ENCODE data around the gene AMACR.
"Not testable (repeated sequence)": the region's sequence is repeated elsewhere in the genome, so short reads cannot be mapped to it uniquely, and the experiment has no call there.

Gene AMACR

GRCh38 chr5:34035756-34036155 is 27.9 kb upstream of the AMACR start:
- no peak overlapping the region for H3K27ac ChIP-seq (ENCODE audit: low read length)
- no peak overlapping the region for H3K4me3 ChIP-seq (ENCODE audit: low read length in 2 of 2)
- no peaks in the 10 kb centered on the region for H3K9me3 ChIP-seq (ENCODE audit: control insufficient read depth in 2 of 2, low read length in 2 of 2)
- peaks cover 5 to 8% of the 10 kb centered on the region in 2 donors for H3K36me3 ChIP-seq (ENCODE audit: control insufficient read depth in 2 of 2, insufficient read depth in 2 of 2, low read length in 2 of 2)
- H3K27me3 ChIP-seq (ENCODE audit: control insufficient read depth in 1 of 2, insufficient read depth in 2 of 2, low read length in 2 of 2): no peaks in the 10 kb centered on the region
- H3K4me1 ChIP-seq (ENCODE audit: control insufficient read depth, insufficient read depth, low read length): peaks cover 4% of the 10 kb centered on the region
- no peak overlapping the region for H3K9ac ChIP-seq (ENCODE audit: low read length in 2 of 2)

DNA sequence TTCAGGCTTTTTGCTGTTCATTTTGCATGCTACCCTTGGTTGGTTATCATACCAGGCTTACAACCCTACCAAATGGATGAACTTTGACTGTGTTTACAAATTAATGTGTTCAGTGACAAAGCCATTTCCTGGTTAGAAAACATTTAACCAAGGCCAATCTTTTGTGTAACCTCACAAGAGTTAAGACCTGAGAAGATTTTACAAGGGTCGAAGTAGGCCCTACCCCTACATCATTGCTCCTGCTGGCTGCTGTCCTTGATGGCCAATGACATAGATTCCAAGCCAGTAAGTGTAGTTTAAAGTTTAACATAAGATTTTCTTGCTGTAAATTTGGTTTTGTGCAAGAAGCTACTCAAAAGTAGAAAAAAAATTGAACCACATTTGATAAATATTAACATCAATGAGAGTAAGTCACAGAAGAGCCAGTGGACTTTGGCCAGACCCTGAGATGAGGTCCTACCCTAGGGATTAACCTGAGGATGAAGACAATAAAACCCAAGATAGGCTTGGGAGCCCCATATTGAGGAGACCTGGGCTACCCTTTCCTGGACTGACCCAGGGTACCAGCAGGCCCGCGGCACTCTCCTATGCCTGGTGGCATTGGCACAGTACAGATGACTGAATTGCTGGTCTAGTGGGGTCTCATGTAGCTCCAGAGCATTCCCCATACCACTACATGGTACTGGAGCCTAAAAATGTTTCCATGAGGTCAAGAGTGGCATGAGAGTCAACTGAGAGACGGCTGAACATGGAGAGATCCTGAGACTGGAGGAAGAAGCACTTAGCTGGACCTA is 26.9 kb upstream of the AMACR start:
- Histone ChIP-seq H3K36me3 (ENCODE audit: control insufficient read depth in 2 of 2, insufficient read depth in 2 of 2, low read length in 2 of 2) (peaks cover 5 to 8% of the 10 kb centered on the region in 2 donors), H3K4me1 (ENCODE audit: control insufficient read depth, insufficient read depth, low read length) (peaks cover 4% of the 10 kb centered on the region), H3K9me3 (ENCODE audit: control insufficient read depth in 2 of 2, low read length in 2 of 2) (no peaks in the 10 kb centered on the region), H3K27me3 (ENCODE audit: control insufficient read depth in 1 of 2, insufficient read depth in 2 of 2, low read length in 2 of 2) (no peaks in the 10 kb centered on the region), H3K27ac (ENCODE audit: low read length) (no peak overlapping the region), H3K9ac (ENCODE audit: low read length in 2 of 2) (no peak overlapping the region), H3K4me3 (ENCODE audit: low read length in 2 of 2) (no peak overlapping the region)

- H3K27ac ChIP-seq (ENCODE audit: low read length): no peak overlapping the region
- peaks cover 5 to 8% of the 10 kb centered on the region in 2 donors for H3K36me3 ChIP-seq (ENCODE audit: control insufficient read depth in 2 of 2, insufficient read depth in 2 of 2, low read length in 2 of 2)
- H3K9me3 ChIP-seq (ENCODE audit: control insufficient read depth in 2 of 2, low read length in 2 of 2): no peaks in the 10 kb centered on the region
- no peak overlapping the region for H3K4me3 ChIP-seq (ENCODE audit: low read length in 2 of 2)
- no peaks in the 10 kb centered on the region for H3K27me3 ChIP-seq (ENCODE audit: control insufficient read depth in 1 of 2, insufficient read depth in 2 of 2, low read length in 2 of 2)
- H3K4me1 ChIP-seq (ENCODE audit: control insufficient read depth, insufficient read depth, low read length): no peaks in the 10 kb centered on the region
- no peak overlapping the region for H3K9ac ChIP-seq (ENCODE audit: low read length in 2 of 2)
Measured at GRCh38 chr5:34031966-34032365, 24.1 kb upstream of the AMACR start.

DNA sequence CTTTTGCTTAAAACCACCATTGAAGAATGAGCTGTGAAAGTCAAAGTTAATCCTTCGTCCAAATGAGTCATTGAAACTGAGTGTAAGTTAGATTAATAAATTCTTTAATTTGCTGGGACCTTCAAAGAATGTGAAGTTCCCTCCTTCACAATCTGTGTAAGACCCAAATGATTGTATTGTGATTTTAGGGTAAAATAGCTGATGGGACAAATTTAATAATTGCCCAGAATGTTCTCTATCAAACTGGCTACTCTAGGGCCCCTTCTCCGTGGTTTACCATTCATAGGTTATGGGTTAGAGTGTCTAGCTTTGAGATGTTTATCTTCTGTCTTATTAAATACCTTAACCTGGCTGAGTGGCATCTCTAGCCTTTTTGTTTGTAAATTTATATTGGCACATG is 23.3 kb upstream of the AMACR start:
- Histone ChIP-seq H3K36me3 (ENCODE audit: control insufficient read depth in 2 of 2, insufficient read depth in 2 of 2, low read length in 2 of 2) (peaks cover 5 to 8% of the 10 kb centered on the region in 2 donors), H3K9ac (ENCODE audit: low read length in 2 of 2) (no peak overlapping the region)

GRCh38 chr5:34030585-34030984 is 22.7 kb upstream of the AMACR start:
- not testable (repeated sequence) for H3K27me3 ChIP-seq (ENCODE audit: control insufficient read depth in 1 of 2, insufficient read depth in 2 of 2, low read length in 2 of 2); H3K4me3 ChIP-seq (ENCODE audit: low read length in 2 of 2); H3K9ac ChIP-seq (ENCODE audit: low read length in 2 of 2); H3K9me3 ChIP-seq (ENCODE audit: control insufficient read depth in 2 of 2, low read length in 2 of 2); H3K4me1 ChIP-seq (ENCODE audit: control insufficient read depth, insufficient read depth, low read length); H3K36me3 ChIP-seq (ENCODE audit: control insufficient read depth in 2 of 2, insufficient read depth in 2 of 2, low read length in 2 of 2); H3K27ac ChIP-seq (ENCODE audit: low read length)

More for the DNA sequence above, 23.3 kb upstream of the AMACR start:
- H3K27me3 ChIP-seq (ENCODE audit: control insufficient read depth in 1 of 2, insufficient read depth in 2 of 2, low read length in 2 of 2): no peaks in the 10 kb centered on the region
- H3K4me1 ChIP-seq (ENCODE audit: control insufficient read depth, insufficient read depth, low read length): no peaks in the 10 kb centered on the region
- H3K4me3 ChIP-seq (ENCODE audit: low read length in 2 of 2): no peak overlapping the region
- no peak overlapping the region for H3K27ac ChIP-seq (ENCODE audit: low read length)
- no peaks in the 10 kb centered on the region for H3K9me3 ChIP-seq (ENCODE audit: control insufficient read depth in 2 of 2, low read length in 2 of 2)

DNA sequence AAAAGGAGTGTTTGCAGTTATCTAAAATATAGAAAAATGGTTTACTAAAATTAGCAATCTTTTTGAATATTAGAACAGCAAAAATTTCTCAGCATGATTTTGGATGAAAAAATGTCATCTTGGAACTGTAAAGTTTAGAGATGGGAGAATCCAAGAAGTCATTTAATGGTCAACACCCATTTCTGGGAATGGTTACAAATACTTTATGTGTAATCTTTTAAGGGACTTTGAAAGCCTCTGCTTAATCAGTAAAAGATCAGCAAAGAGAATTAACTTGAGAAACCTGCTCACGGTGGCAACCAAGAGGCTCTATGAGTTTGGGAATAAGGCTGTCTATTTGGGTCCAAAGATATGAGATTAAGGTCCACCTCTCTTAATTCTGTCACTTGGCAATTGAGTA is 22.2 kb upstream of the AMACR start:
- no peak overlapping the region for H3K27ac ChIP-seq (ENCODE audit: low read length)
- no peaks in the 10 kb centered on the region for H3K27me3 ChIP-seq (ENCODE audit: control insufficient read depth in 1 of 2, insufficient read depth in 2 of 2, low read length in 2 of 2)
- no peak overlapping the region for H3K4me3 ChIP-seq (ENCODE audit: low read length in 2 of 2)
- no peak overlapping the region for H3K9ac ChIP-seq (ENCODE audit: low read length in 2 of 2)
- H3K36me3 ChIP-seq (ENCODE audit: control insufficient read depth in 2 of 2, insufficient read depth in 2 of 2, low read length in 2 of 2): peaks cover 1 to 8% of the 10 kb centered on the region in 2 donors
- H3K4me1 ChIP-seq (ENCODE audit: control insufficient read depth, insufficient read depth, low read length): no peaks in the 10 kb centered on the region
- H3K9me3 ChIP-seq (ENCODE audit: control insufficient read depth in 2 of 2, low read length in 2 of 2): no peaks in the 10 kb centered on the region

- Histone ChIP-seq H3K9ac (ENCODE audit: low read length in 2 of 2) (no peak overlapping the region), H3K9me3 (ENCODE audit: control insufficient read depth in 2 of 2, low read length in 2 of 2) (no peaks in the 10 kb centered on the region), H3K4me3 (ENCODE audit: low read length in 2 of 2) (no peak overlapping the region), H3K4me1 (ENCODE audit: control insufficient read depth, insufficient read depth, low read length) (no peaks in the 10 kb centered on the region), H3K27ac (ENCODE audit: low read length) (no peak overlapping the region), H3K27me3 (ENCODE audit: control insufficient read depth in 1 of 2, insufficient read depth in 2 of 2, low read length in 2 of 2) (no peaks in the 10 kb centered on the region), H3K36me3 (ENCODE audit: control insufficient read depth in 2 of 2, insufficient read depth in 2 of 2, low read length in 2 of 2) (peaks cover 3 to 14% of the 10 kb centered on the region in 2 donors)
Measured at GRCh38 chr5:34028349-34028748, 20.5 kb upstream of the AMACR start.

DNA sequence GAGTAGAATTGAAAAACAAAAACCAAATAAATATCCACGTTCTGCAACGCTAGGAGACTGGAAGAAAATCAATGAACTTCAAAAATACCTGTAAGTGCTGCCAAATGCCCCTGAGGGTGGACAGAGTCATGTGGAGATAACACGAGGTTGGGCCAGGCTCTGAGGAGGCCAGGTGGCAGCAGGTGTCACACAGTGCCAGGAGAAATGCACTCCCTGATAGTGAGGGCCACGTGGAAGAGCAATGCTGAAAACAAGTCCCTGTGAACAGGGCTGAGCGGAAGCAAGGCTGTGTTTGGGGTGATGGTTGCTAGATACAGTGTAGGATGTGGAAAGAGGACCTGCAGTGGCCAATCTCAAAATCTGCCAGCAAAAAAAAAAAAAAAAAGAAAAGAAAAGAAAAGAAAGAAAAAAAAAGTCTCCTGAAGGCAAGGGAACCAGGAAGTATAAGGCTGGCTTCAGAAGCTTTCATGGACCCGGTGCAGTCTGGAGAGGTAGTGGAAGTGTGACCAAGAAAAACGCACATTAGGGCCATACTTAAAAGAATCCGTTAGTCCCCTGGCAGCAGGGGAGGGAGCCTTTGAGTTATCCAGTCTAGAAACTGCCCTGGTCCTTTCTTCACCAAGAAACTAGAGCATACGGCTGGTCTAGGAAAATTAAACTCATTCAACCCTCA is 18.4 kb upstream of the AMACR start:
- Histone ChIP-seq H3K27me3 (ENCODE audit: control insufficient read depth in 1 of 2, insufficient read depth in 2 of 2, low read length in 2 of 2) (no peaks in the 10 kb centered on the region), H3K36me3 (ENCODE audit: control insufficient read depth in 2 of 2, insufficient read depth in 2 of 2, low read length in 2 of 2) (peaks cover 3 to 9% of the 10 kb centered on the region in 2 donors), H3K9ac (ENCODE audit: low read length in 2 of 2) (no peak overlapping the region), H3K9me3 (ENCODE audit: control insufficient read depth in 2 of 2, low read length in 2 of 2) (no peaks in the 10 kb centered on the region), H3K27ac (ENCODE audit: low read length) (no peak overlapping the region), H3K4me1 (ENCODE audit: control insufficient read depth, insufficient read depth, low read length) (no peaks in the 10 kb centered on the region), H3K4me3 (ENCODE audit: low read length in 2 of 2) (no peak overlapping the region)

DNA sequence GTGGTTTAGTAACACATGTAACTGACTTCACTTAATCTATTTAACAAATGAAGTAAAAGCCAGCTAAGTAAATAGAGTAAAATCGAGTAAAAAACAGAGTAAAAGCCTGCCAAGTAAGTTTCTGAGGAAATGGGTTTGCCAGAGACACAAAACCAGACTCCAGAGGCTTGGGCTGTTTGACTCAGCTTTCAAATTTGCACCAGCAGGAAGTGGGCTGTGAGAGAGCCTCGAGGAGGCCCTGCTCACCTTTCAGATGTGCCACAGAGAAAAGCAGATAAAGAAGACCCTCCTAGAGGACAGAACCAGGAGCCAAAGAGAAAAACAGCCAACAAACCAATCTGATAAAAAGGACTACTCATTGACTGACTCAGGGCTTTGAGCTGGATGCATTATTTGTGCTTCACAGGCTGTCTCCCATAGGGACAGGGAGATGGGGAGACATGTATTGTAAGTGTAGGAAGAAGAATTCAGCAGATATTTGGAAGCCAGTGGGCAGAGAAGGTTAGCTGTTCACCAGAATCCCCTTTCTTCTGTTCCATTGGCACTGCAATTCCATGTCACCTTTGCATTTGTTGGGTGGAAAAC is 14.4 kb upstream of the AMACR start:
- no peak overlapping the region for H3K27ac ChIP-seq (ENCODE audit: low read length)
- H3K36me3 ChIP-seq (ENCODE audit: control insufficient read depth in 2 of 2, insufficient read depth in 2 of 2, low read length in 2 of 2): peaks cover 3 to 9% of the 10 kb centered on the region in 2 donors

DNA sequence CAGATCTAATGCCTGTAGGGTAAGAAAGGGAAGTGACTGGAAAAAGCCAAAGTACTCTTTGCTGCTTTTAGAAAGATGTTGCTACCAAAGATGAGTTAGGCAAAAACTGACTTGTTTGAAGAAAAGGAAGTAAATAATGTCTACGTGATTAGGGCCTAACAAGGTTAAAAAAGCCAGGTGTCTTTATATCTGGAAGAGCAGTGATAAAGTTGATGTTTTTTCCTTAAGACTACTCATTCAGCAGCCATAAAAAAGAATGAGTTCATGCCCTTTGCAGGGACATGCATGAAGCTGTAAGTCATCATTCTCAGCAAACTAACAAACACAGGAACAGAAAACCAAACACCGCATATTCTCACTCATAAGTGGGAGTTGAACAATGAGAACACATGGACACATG is 13.5 kb upstream of the AMACR start:
- Histone ChIP-seq H3K9me3 (ENCODE audit: control insufficient read depth in 2 of 2, low read length in 2 of 2) (no peaks in the 10 kb centered on the region), H3K4me3 (ENCODE audit: low read length in 2 of 2) (no peak overlapping the region), H3K9ac (ENCODE audit: low read length in 2 of 2) (no peak overlapping the region), H3K4me1 (ENCODE audit: control insufficient read depth, insufficient read depth, low read length) (no peaks in the 10 kb centered on the region), H3K36me3 (ENCODE audit: control insufficient read depth in 2 of 2, insufficient read depth in 2 of 2, low read length in 2 of 2) (peaks cover 3 to 9% of the 10 kb centered on the region in 2 donors), H3K27ac (ENCODE audit: low read length) (no peak overlapping the region), H3K27me3 (ENCODE audit: control insufficient read depth in 1 of 2, insufficient read depth in 2 of 2, low read length in 2 of 2) (no peaks in the 10 kb centered on the region)

More for the DNA sequence above, 14.4 kb upstream of the AMACR start:
- no peak overlapping the region for H3K4me3 ChIP-seq (ENCODE audit: low read length in 2 of 2)
- H3K9me3 ChIP-seq (ENCODE audit: control insufficient read depth in 2 of 2, low read length in 2 of 2): no peaks in the 10 kb centered on the region
- H3K9ac ChIP-seq (ENCODE audit: low read length in 2 of 2): no peak overlapping the region
- no peaks in the 10 kb centered on the region for H3K4me1 ChIP-seq (ENCODE audit: control insufficient read depth, insufficient read depth, low read length)
- H3K27me3 ChIP-seq (ENCODE audit: control insufficient read depth in 1 of 2, insufficient read depth in 2 of 2, low read length in 2 of 2): no peaks in the 10 kb centered on the region

GRCh38 chr5:34020726-34021125 is 12.9 kb upstream of the AMACR start:
- Histone ChIP-seq H3K4me3 (ENCODE audit: low read length in 2 of 2) (no peak overlapping the region), H3K27ac (ENCODE audit: low read length) (no peak overlapping the region), H3K27me3 (ENCODE audit: control insufficient read depth in 1 of 2, insufficient read depth in 2 of 2, low read length in 2 of 2) (no peaks in the 10 kb centered on the region), H3K9ac (ENCODE audit: low read length in 2 of 2) (no peak overlapping the region), H3K36me3 (ENCODE audit: control insufficient read depth in 2 of 2, insufficient read depth in 2 of 2, low read length in 2 of 2) (peaks cover 3 to 9% of the 10 kb centered on the region in 2 donors), H3K4me1 (ENCODE audit: control insufficient read depth, insufficient read depth, low read length) (no peaks in the 10 kb centered on the region), H3K9me3 (ENCODE audit: control insufficient read depth in 2 of 2, low read length in 2 of 2) (no peaks in the 10 kb centered on the region)

Measured in stomach smooth muscle (tissue), 2 donors.